HCT116 (cell line): Measurements from ENCODE around the gene SF3B5. TPM values are rescaled to one million over a fixed set of nuclear protein-coding genes. Genes with fewer than 3 reads are reported as not detected.

Source experiments
- ATAC-seq: fragments of 200-7000 bp; cut with Tn5 transposase; 2 replicates; pipeline ENCODE4 v1.9.1; 2020; ENCODE audit warnings: mild to moderate bottlenecking, moderate library complexity
- BruUV-seq: library from RNA; stranded (reverse); fragments of 400-500 nt; replicated peaks from 2 replicates; lab custom pipeline; 2021; lab: Mats Ljungman, UMichigan
- CTCF ChIA-PET: fragments of 300-600 bp; sonication (Branson Sonifier 250); formaldehyde crosslinking; loops from one replicate; lab custom pipeline; 2021; ENCODE audit warnings: antibody characterized with exemption; lab: Charles Lee
- POLR2A ChIA-PET: fragments of 300-600, 350-600 bp; sonication (Branson Sonifier 250); formaldehyde crosslinking; loops from one replicate; lab custom pipeline; 2021; ENCODE audit warnings: antibody characterized with exemption; lab: Charles Lee
- RAD21 ChIA-PET, 2 experiments: fragments of 300-600 bp; sonication (Branson Sonifier 250); formaldehyde crosslinking; loops; one replicate each; lab custom pipeline; 2023; ENCODE audit warnings: low total read pairs in 2 of 2; ENCODE audit not compliant: uncharacterized antibody in 2 of 2, unreplicated experiment in 2 of 2, low non-redundant PET in 1 of 2; lab: Charles Lee
- DNase-seq: peaks from one replicate; pipeline ENCODE4 v3.0.0-alpha.2; 2010; ENCODE audit warnings: low read depth, low spot score
- H2AFZ ChIP-seq: fragments of 200-600 bp; shearing (Covaris generic), sonication (generic); 2 replicates; pipeline ENCODE4 v1.6.1; 2017; ENCODE audit warnings: low read depth, mixed run types, mixed read lengths, antibody characterized with exemption, low read length; ENCODE audit not compliant: poor library complexity, severe bottlenecking
- H3K27ac ChIP-seq: 2 replicates; pipeline ENCODE4 v1.5.1; 2012; ENCODE audit warnings: low read depth, low read length
- H3K27me3 ChIP-seq: fragments of 200-600 bp; sonication (generic); 2 replicates; pipeline ENCODE4 v1.6.1; 2016; ENCODE audit warnings: mixed run types, low read length, mixed read lengths; ENCODE audit not compliant: insufficient read depth
- H3K36me3 ChIP-seq, 2 experiments: fragments of 200-500 bp in 1 of 2; fragments of 200-600 bp in 1 of 2; sonication (Bioruptor generic) in 1 of 2; sonication (generic) in 1 of 2; 2 replicates each; pipeline versions ENCODE4 v1.5.1 to v1.6.1; 2014 to 2016; ENCODE audit warnings: low read length in 2 of 2, inconsistent platforms in 1 of 2, mixed read lengths in 1 of 2, mixed run types in 1 of 2; ENCODE audit not compliant: insufficient read depth in 2 of 2, control insufficient read depth in 1 of 2
- H3K4me1 ChIP-seq, 2 experiments: fragments of 200-600 bp in 1 of 2; sonication (generic) in 1 of 2; 2 replicates each; pipeline versions ENCODE4 v1.5.1 to v1.6.1; 2012 to 2017; ENCODE audit warnings: low read length in 2 of 2, inconsistent platforms in 1 of 2, mild to moderate bottlenecking in 1 of 2, mixed read lengths in 1 of 2, mixed run types in 1 of 2, moderate library complexity in 1 of 2; ENCODE audit not compliant: insufficient read depth in 2 of 2, control insufficient read depth in 1 of 2
- H3K4me2 ChIP-seq: fragments of 200-600 bp; sonication (generic); 2 replicates; pipeline ENCODE4 v1.6.1; 2017; ENCODE audit warnings: mixed run types, low read length, mixed read lengths
- H3K4me3 ChIP-seq, 2 experiments: fragments of 200-600 bp in 1 of 2; sonication (generic) in 1 of 2; replicated peaks in 1 of 2; 2 replicates each; pipeline ENCODE4 v1.5.1; 2011 to 2016; ENCODE audit warnings: low read length in 2 of 2, control low read depth in 1 of 2, low read depth in 1 of 2, mild to moderate bottlenecking in 1 of 2, mixed read lengths in 1 of 2, mixed run types in 1 of 2
- H3K79me2 ChIP-seq: fragments of 200-600 bp; sonication (generic); 2 replicates; pipeline ENCODE4 v1.6.1; 2017; ENCODE audit warnings: mild to moderate bottlenecking, mixed run types, low read length, moderate library complexity, mixed read lengths; ENCODE audit not compliant: insufficient read depth
- H3K9ac ChIP-seq: fragments of 200-600 bp; sonication (generic); 2 replicates; pipeline ENCODE4 v1.6.1; 2016; ENCODE audit warnings: low read length, mixed read lengths
- H3K9me2 ChIP-seq: fragments of 200-600 bp; sonication (generic), shearing (Covaris generic); 2 replicates; pipeline ENCODE4 v1.6.1; 2017; ENCODE audit warnings: mixed run types, mild to moderate bottlenecking, moderate library complexity; ENCODE audit not compliant: insufficient read depth
- H3K9me3 ChIP-seq, 2 experiments: fragments of 200-500 bp in 1 of 2; fragments of 200-600 bp in 1 of 2; sonication (Bioruptor generic) in 1 of 2; sonication (generic) in 1 of 2; 2 replicates each; pipeline ENCODE4 v1.6.1; 2014 to 2017; ENCODE audit warnings: low read length in 2 of 2, mixed read lengths in 2 of 2, inconsistent platforms in 1 of 2, low read depth in 1 of 2, mild to moderate bottlenecking in 1 of 2, mixed run types in 1 of 2, moderate library complexity in 1 of 2; ENCODE audit not compliant: control insufficient read depth in 1 of 2, insufficient read depth in 1 of 2
- H4K20me1 ChIP-seq: fragments of 200-600 bp; sonication (generic), shearing (Covaris generic); 2 replicates; pipeline ENCODE4 v1.6.1; 2017; ENCODE audit warnings: mixed run types, mild to moderate bottlenecking, moderate library complexity; ENCODE audit not compliant: insufficient read depth
- ATF3 ChIP-seq: IDR thresholded peaks from 2 replicates; pipeline ENCODE4 v1.6.1; 2012
- CBX3 ChIP-seq: IDR thresholded peaks from 2 replicates; pipeline ENCODE4 v1.6.1; 2012; ENCODE audit warnings: low read depth
- CEBPB ChIP-seq: IDR thresholded peaks from 2 replicates; pipeline ENCODE4 v1.6.1; 2012; ENCODE audit warnings: low read depth
- CTCF ChIP-seq, 3 experiments: fragments of 200-600 bp in 1 of 3; sonication (generic) in 1 of 3; IDR thresholded peaks in 2 of 3; conservative IDR thresholded peaks in 1 of 3; 2 replicates each; pipeline ENCODE4 v1.5.1; 2012 to 2017; ENCODE audit warnings: low read depth in 2 of 3, low read length in 2 of 3, antibody characterized with exemption in 1 of 3, borderline replicate concordance in 1 of 3, control low read depth in 1 of 3, mild to moderate bottlenecking in 1 of 3, mixed read lengths in 1 of 3, mixed run types in 1 of 3, moderate library complexity in 1 of 3; ENCODE audit not compliant: insufficient read depth in 1 of 3
- EGR1 ChIP-seq: IDR thresholded peaks from 2 replicates; pipeline ENCODE4 v1.6.1; 2012; ENCODE audit warnings: low read depth
- ELF1 ChIP-seq: IDR thresholded peaks from 2 replicates; pipeline ENCODE4 v1.6.1; 2012; ENCODE audit warnings: low read depth, borderline replicate concordance
- EZH2 ChIP-seq: fragments of 200-600 bp; sonication (generic); IDR thresholded peaks from 2 replicates; pipeline ENCODE4 v1.6.1; 2017; ENCODE audit warnings: antibody characterized with exemption, mixed run types
- JUND ChIP-seq: IDR thresholded peaks from 2 replicates; pipeline ENCODE4 v1.6.1; 2012
- MAX ChIP-seq: IDR thresholded peaks from 2 replicates; pipeline ENCODE4 v1.6.1; 2012
- POLR2A ChIP-seq: IDR thresholded peaks from 2 replicates; pipeline ENCODE4 v1.7.0; 2011; ENCODE audit warnings: borderline replicate concordance; ENCODE audit not compliant: insufficient read depth, insufficient read length; ENCODE audit errors: extremely low read depth
- POLR2AphosphoS5 ChIP-seq: IDR thresholded peaks from 2 replicates; pipeline ENCODE4 v1.6.1; 2011; ENCODE audit warnings: mild to moderate bottlenecking, low read depth, low read length, moderate library complexity
- RAD21 ChIP-seq: IDR thresholded peaks from 2 replicates; pipeline ENCODE4 v1.6.1; 2012; ENCODE audit warnings: low read depth, mild to moderate bottlenecking
- SIN3A ChIP-seq: IDR thresholded peaks from 2 replicates; pipeline ENCODE4 v1.6.1; 2012; ENCODE audit warnings: low read depth
- SP1 ChIP-seq: IDR thresholded peaks from 2 replicates; pipeline ENCODE4 v1.6.1; 2012; ENCODE audit warnings: low read depth
- SRF ChIP-seq: IDR thresholded peaks from 2 replicates; pipeline ENCODE4 v1.6.1; 2012; ENCODE audit warnings: low read depth
- TCF7L2 ChIP-seq: IDR thresholded peaks from 2 replicates; pipeline ENCODE4 v1.7.0; 2011; ENCODE audit warnings: borderline replicate concordance, inconsistent platforms; ENCODE audit not compliant: insufficient read depth, insufficient read length; ENCODE audit errors: extremely low read depth
- ZBTB33 ChIP-seq: IDR thresholded peaks from 2 replicates; pipeline ENCODE4 v1.6.1; 2011; ENCODE audit warnings: mild to moderate bottlenecking, low read length, moderate library complexity; ENCODE audit not compliant: insufficient replicate concordance; ENCODE audit errors: extremely low read depth
- ZFX ChIP-seq: fragments of 450-650 bp; IDR thresholded peaks from 2 replicates; pipeline ENCODE4 v1.6.1; 2017
- intact Hi-C: fragments of 100-400 bp; cut with micrococcal nuclease; formaldehyde crosslinking; loops from 2 replicates; pipeline ENCODE4 v1.10.0; 2022
- total RNA-seq: library from RNA; stranded (reverse); gene quantifications from one replicate; pipeline ENCODE4 v1.2.1, GENCODE V29; 2021; ENCODE audit not compliant: unreplicated experiment

SF3B5 gene
- total RNA-seq, 1 experiment from 2014 or later: 173 TPM

- Histone ChIP-seq H3K9ac (no peak overlapping the region), H4K20me1 (no peaks in the 10 kb centered on the region), H3K36me3 (no peaks in the 10 kb centered on the region), H3K9me3 (no peaks in the 10 kb centered on the region), H3K27ac (no peak overlapping the region), H3K4me2 (no peak overlapping the region), H3K4me3 (no peak overlapping the region), H3K27me3 (no peaks in the 10 kb centered on the region)
- ChIA-PET POLR2A (no interaction called here), RAD21 (no interaction called here)
- DNase-seq (no peak), ATAC-seq (no peak)
- no TSS peak for BruUV-seq
- no peak for TF ChIP-seq CEBPB
- TF ChIP-seq EGR1: no peak
- TF ChIP-seq TCF7L2: no peak
- TF ChIP-seq, all 23 proteins: peak for 0
- no peaks in the 10 kb centered on the region for H3K9me2 ChIP-seq
- no peak overlapping the region for H2AFZ ChIP-seq
- no peaks in the 10 kb centered on the region for H3K4me1 ChIP-seq
- H3K79me2 ChIP-seq: no peaks in the 10 kb centered on the region
- CTCF ChIA-PET: no interaction called here
- intact Hi-C loops: no loop called here
Observed at GRCh38 chr6:144055121-144055931, 40.0 kb downstream of the SF3B5 start.

GRCh38 chr6:144053601-144054000, 41.8 kb downstream of the SF3B5 start:
- Histone ChIP-seq H3K9ac (no peak overlapping the region), H3K4me1 (no peaks in the 10 kb centered on the region), H3K36me3 (no peaks in the 10 kb centered on the region), H3K79me2 (no peaks in the 10 kb centered on the region), H3K27ac (no peak overlapping the region), H3K27me3 (no peaks in the 10 kb centered on the region), H2AFZ (no peak overlapping the region), H4K20me1 (no peaks in the 10 kb centered on the region), H3K9me2 (no peaks in the 10 kb centered on the region), H3K4me2 (no peak overlapping the region), H3K9me3 (no peaks in the 10 kb centered on the region), H3K4me3 (no peak overlapping the region)
- intact Hi-C loops: no loop called here
- ATAC-seq: no peak
- RAD21 ChIA-PET: no interaction called here
- no TSS peak for BruUV-seq
- CTCF ChIA-PET: no interaction called here
- POLR2A ChIA-PET: no interaction called here
- no peak for DNase-seq
- TF ChIP-seq CTCF (IDR thresholded peaks at IDR 0.05 in 2 of 3, conservative IDR thresholded peaks at IDR 0.05 in 1 of 3; ENCODE audit: borderline replicate concordance in 1 of 3, insufficient read depth in 1 of 3, low read depth in 2 of 3, low read length in 2 of 3) (no peak), ZFX (no peak), JUND (no peak), ZBTB33 (no peak), SRF (no peak), SP1 (no peak), POLR2A (no peak), EZH2 (no peak), ATF3 (no peak), ELF1 (no peak), MAX (no peak), CEBPB (no peak), POLR2AphosphoS5 (no peak), SIN3A (no peak), RAD21 (no peak), EGR1 (no peak), CBX3 (no peak)
